Hematopoietic multipotent progenitor cell treated with erythropoietin and hydrocortisone succinate and interleukin-3 and kit ligand, for 8 days (in vitro differentiated cells): ENCODE measurements around the gene MCF2L.
"Not testable (repeated sequence)": the region's sequence is repeated elsewhere in the genome, so short reads cannot be mapped to it uniquely, and the experiment has no call there.

Experiments
- DNase-seq: peaks from one replicate; pipeline ENCODE4 v3.0.0-alpha.2; 2015

Gene MCF2L

GRCh38 chr13:113102727-113103126, 133.7 kb downstream of the MCF2L start:
- DNase-seq, result no peak

GRCh38 chr13:113103646-113104045, 134.6 kb downstream of the MCF2L start:
- no peak for DNase-seq

- no peak for DNase-seq
Observed at GRCh38 chr13:113105032-113105920, 136.3 kb downstream of the MCF2L start, which contains the start of gene F7. Gene F7, plus strand, starts transcription at chr13:113105791. Its CDS starts 51 bp downstream, at chr13:113105842.

- DNase-seq, result no peak
Observed at GRCh38 chr13:113105921-113106452, 137.0 kb downstream of the MCF2L start.

- no peak for DNase-seq
Observed at GRCh38 chr13:113106711-113107351, 137.8 kb downstream of the MCF2L start.

GRCh38 chr13:113108521-113108920, 139.5 kb downstream of the MCF2L start:
- not testable (repeated sequence) for DNase-seq

- no peak for DNase-seq
Observed at GRCh38 chr13:113109151-113110047, 140.4 kb downstream of the MCF2L start.

- no peak for DNase-seq
Observed at GRCh38 chr13:113110048-113110851, 141.2 kb downstream of the MCF2L start.

- no peak for DNase-seq
Observed at GRCh38 chr13:113110852-113111315, 141.9 kb downstream of the MCF2L start.

GRCh38 chr13:113111821-113112220, 142.8 kb downstream of the MCF2L start:
- not testable (repeated sequence) for DNase-seq

- not testable (repeated sequence) for DNase-seq
Observed at GRCh38 chr13:113112475-113112874, 143.5 kb downstream of the MCF2L start.

GRCh38 chr13:113112893-113113845, 144.2 kb downstream of the MCF2L start:
- no peak for DNase-seq

- DNase-seq, result no peak
Observed at GRCh38 chr13:113113846-113114271, 144.8 kb downstream of the MCF2L start.

GRCh38 chr13:113114511-113115362, 145.7 kb downstream of the MCF2L start:
- no peak for DNase-seq

- DNase-seq, result no peak
Observed at GRCh38 chr13:113115363-113116205, 146.6 kb downstream of the MCF2L start.

- no peak for DNase-seq
Observed at GRCh38 chr13:113116206-113116800, 147.3 kb downstream of the MCF2L start.

GRCh38 chr13:113116871-113117271, 147.9 kb downstream of the MCF2L start:
- no peak for DNase-seq

GRCh38 chr13:113117335-113117872, 148.4 kb downstream of the MCF2L start:
- DNase-seq, result no peak
